Measurements from ENCODE around the gene PFKP.
A peak's percentile ranks its signal among the peaks of the same experiment; 100 is the strongest.

PFKP gene

DNA sequence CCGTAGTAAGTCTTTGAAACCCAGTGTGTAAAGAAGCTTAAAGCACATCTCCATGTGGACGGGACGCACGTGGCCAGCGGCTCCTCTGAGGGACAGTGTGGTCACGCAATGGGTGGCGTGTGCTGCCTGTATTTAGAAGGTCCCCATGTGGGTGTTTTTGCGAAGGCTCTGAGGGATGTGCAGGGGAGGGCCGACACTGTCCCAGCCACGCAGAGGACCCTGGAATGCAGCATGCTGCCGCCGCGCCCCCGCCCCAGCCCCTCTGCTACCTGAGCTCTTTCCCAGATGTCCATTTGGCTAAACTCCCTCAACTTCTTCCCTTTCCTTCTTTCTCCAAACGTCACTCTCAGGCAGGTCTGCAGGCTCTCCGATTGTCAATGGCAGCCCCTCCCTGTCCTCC lies 8.8 kb downstream of the PFKP start:
- no peak for TF ChIP-seq GFI1B (tag by site-specific recombination; IDR thresholded peaks at IDR 0.05)
- TF ChIP-seq ZNF404 (tag by site-specific recombination; IDR thresholded peaks at IDR 0.05), result no peak
- no peak for TF ChIP-seq ZNF560 (tag by site-specific recombination; IDR thresholded peaks at IDR 0.05; ENCODE audit: borderline replicate concordance)
- TF ChIP-seq, protein P1, sequence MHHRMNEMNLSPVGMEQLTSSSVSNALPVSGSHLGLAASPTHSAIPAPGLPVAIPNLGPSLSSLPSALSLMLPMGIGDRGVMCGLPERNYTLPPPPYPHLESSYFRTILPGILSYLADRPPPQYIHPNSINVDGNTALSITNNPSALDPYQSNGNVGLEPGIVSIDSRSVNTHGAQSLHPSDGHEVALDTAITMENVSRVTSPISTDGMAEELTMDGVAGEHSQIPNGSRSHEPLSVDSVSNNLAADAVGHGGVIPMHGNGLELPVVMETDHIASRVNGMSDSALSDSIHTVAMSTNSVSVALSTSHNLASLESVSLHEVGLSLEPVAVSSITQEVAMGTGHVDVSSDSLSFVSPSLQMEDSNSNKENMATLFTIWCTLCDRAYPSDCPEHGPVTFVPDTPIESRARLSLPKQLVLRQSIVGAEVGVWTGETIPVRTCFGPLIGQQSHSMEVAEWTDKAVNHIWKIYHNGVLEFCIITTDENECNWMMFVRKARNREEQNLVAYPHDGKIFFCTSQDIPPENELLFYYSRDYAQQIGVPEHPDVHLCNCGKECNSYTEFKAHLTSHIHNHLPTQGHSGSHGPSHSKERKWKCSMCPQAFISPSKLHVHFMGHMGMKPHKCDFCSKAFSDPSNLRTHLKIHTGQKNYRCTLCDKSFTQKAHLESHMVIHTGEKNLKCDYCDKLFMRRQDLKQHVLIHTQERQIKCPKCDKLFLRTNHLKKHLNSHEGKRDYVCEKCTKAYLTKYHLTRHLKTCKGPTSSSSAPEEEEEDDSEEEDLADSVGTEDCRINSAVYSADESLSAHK (tag by site-specific recombination; IDR thresholded peaks at IDR 0.05), result no peak
- TF ChIP-seq ZNF549 (tag by site-specific recombination; IDR thresholded peaks at IDR 0.05), result no peak
- TF ChIP-seq, protein P2, sequence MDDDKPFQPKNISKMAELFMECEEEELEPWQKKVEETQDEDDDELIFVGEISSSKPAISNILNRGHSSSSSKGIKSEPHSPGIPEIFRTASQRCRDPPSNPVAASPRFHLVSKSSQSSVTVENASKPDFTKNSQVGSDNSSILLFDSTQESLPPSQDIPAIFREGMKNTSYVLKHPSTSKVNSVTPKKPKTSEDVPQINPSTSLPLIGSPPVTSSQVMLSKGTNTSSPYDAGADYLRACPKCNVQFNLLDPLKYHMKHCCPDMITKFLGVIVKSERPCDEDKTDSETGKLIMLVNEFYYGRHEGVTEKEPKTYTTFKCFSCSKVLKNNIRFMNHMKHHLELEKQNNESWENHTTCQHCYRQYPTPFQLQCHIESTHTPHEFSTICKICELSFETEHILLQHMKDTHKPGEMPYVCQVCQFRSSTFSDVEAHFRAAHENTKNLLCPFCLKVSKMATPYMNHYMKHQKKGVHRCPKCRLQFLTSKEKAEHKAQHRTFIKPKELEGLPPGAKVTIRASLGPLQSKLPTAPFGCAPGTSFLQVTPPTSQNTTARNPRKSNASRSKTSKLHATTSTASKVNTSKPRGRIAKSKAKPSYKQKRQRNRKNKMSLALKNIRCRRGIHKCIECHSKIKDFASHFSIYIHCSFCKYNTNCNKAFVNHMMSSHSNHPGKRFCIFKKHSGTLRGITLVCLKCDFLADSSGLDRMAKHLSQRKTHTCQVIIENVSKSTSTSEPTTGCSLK (tag by site-specific recombination; IDR thresholded peaks at IDR 0.05), result no peak
- TF ChIP-seq ZNF292 (tag by site-specific recombination; IDR thresholded peaks at IDR 0.05; ENCODE audit: borderline replicate concordance, low read depth), result no peak
- TF ChIP-seq HOXD13 (CRISPR knock-in tag; IDR thresholded peaks at IDR 0.05; ENCODE audit: borderline replicate concordance), result no peak
- TF ChIP-seq KLF9 (tag by site-specific recombination; IDR thresholded peaks at IDR 0.05; ENCODE audit: low read depth), result no peak
- no peak for TF ChIP-seq ZNF830 (tag by site-specific recombination; IDR thresholded peaks at IDR 0.05; ENCODE audit: low read depth)
- no peak for TF ChIP-seq ZNF701 (tag by site-specific recombination; IDR thresholded peaks at IDR 0.05)
- no peak for TF ChIP-seq ZNF530 (tag by site-specific recombination; IDR thresholded peaks at IDR 0.05; ENCODE audit: low read depth)
- TF ChIP-seq ZNF792 (tag by site-specific recombination; IDR thresholded peaks at IDR 0.05), result no peak
- no peak for TF ChIP-seq ZNF19 (tag by site-specific recombination; IDR thresholded peaks at IDR 0.05; ENCODE audit: low read depth)
- TF ChIP-seq, protein P3, sequence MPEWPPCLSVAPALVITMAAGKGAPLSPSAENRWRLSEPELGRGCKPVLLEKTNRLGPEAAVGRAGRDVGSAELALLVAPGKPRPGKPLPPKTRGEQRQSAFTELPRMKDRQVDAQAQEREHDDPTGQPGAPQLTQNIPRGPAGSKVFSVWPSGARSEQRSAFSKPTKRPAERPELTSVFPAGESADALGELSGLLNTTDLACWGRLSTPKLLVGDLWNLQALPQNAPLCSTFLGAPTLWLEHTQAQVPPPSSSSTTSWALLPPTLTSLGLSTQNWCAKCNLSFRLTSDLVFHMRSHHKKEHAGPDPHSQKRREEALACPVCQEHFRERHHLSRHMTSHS (tag by site-specific recombination; IDR thresholded peaks at IDR 0.05), result no peak
- TF ChIP-seq ZNF16 (tag by site-specific recombination; IDR thresholded peaks at IDR 0.05; ENCODE audit: low read depth), result no peak
- TF ChIP-seq ZNF837 (tag by site-specific recombination; IDR thresholded peaks at IDR 0.05), result no peak
- CTCF ChIA-PET, result no interaction called here
- Histone ChIP-seq H3K36me3 (ENCODE audit: control insufficient read depth in 2 of 2, insufficient read depth in 1 of 2, low read length in 2 of 2) (peaks cover 10 to 18% of the 10 kb centered on the region in 2 experiments), H3K27ac (ENCODE audit: extremely low read depth, low read depth, low read length) (no peak overlapping the region), H3K4me1 (ENCODE audit: control insufficient read depth, insufficient read depth, low read length) (peaks cover 10% of the 10 kb centered on the region), H3K4me3 (ENCODE audit: low read depth, low read length) (no peak overlapping the region), H3K9me3 (ENCODE audit: control insufficient read depth, insufficient read depth, low read depth, low read length) (no peaks in the 10 kb centered on the region)
- POLR2A ChIA-PET, result interaction anchor here (0.6 kb wide), 1 partner anchor 794 kb away, joined by 4 read pairs; no protein-coding TSS in a partner anchor

DNA sequence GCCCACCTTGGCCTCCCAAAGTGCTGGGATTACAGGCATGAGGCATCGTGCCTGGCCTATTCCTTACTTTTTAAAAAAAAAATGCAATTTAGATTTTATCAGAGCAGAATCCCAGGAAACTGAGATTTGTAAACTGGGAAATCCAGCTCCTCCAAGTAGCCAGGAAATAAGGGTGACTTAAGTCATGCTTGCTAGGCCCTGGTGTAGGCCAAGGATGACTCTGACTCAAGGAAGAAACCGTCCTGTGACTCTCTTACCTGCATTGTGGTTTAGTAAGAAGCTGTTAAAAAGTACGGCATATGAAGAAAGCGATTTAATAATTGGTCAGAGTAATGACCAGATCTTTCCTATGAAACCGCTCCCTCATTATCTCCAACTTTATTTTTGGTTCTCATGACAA lies 10.2 kb downstream of the PFKP start:
- peaks cover 10% of the 10 kb centered on the region for H3K4me1 ChIP-seq (ENCODE audit: control insufficient read depth, insufficient read depth, low read length)
- H3K36me3 ChIP-seq (ENCODE audit: control insufficient read depth in 2 of 2, insufficient read depth in 1 of 2, low read length in 2 of 2), result peaks cover 5 to 17% of the 10 kb centered on the region in 2 experiments
- TF ChIP-seq, protein P3 (tag by site-specific recombination; IDR thresholded peaks at IDR 0.05), result no peak
- TF ChIP-seq, protein P4, sequence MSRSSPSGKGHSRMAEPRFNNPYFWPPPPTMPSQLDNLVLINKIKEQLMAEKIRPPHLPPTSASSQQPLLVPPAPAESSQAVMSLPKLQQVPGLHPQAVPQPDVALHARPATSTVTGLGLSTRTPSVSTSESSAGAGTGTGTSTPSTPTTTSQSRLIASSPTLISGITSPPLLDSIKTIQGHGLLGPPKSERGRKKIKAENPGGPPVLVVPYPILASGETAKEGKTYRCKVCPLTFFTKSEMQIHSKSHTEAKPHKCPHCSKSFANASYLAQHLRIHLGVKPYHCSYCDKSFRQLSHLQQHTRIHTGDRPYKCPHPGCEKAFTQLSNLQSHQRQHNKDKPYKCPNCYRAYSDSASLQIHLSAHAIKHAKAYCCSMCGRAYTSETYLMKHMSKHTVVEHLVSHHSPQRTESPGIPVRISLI (tag by site-specific recombination; IDR thresholded peaks at IDR 0.05), result 0 out of 2 replicates have a peak, but pooled peaks have one; percentile 1
- TF ChIP-seq ZNF266 (tag by site-specific recombination; IDR thresholded peaks at IDR 0.05; ENCODE audit: low read depth), result no peak
- no peak for TF ChIP-seq SALL2 (tag by site-specific recombination; IDR thresholded peaks at IDR 0.05; ENCODE audit: borderline replicate concordance)
- TF ChIP-seq OVOL3 (tag by site-specific recombination; IDR thresholded peaks at IDR 0.05), result no peak
- H3K9me3 ChIP-seq (ENCODE audit: control insufficient read depth, insufficient read depth, low read depth, low read length), result no peaks in the 10 kb centered on the region
- no peak overlapping the region for H3K4me3 ChIP-seq (ENCODE audit: low read depth, low read length)
- ChIA-PET POLR2A (no interaction called here), CTCF (interaction anchor here (1.7 kb wide), 1 partner anchor 34 kb away, joined by 6 read pairs; no protein-coding TSS in a partner anchor)
- H3K27ac ChIP-seq (ENCODE audit: extremely low read depth, low read depth, low read length), result no peak overlapping the region

All from HEK293 (cell line).